HG03521 (cell line): Measurements from ENCODE around the gene SGF29.
"Not testable (repeated sequence)": the region's sequence is repeated elsewhere in the genome, so short reads cannot be mapped to it uniquely, and the experiment has no call there.

Experiments
- ATAC-seq: cut with Tn5 transposase; IDR thresholded peaks from one replicate; pipeline ENCODE4 v1.9.1; 2021; ENCODE audit warnings: mild to moderate bottlenecking, moderate library complexity; ENCODE audit not compliant: unreplicated experiment

Gene SGF29

GRCh38 chr16:28609631-28610594 lies 56.2 kb downstream of the SGF29 start, which contains the start of gene SULT1A1:
SULT1A1 (minus strand) TSS chr16:28610044; CDS start chr16:28608855, 1,189 bp downstream.
- ATAC-seq, result no peak

GRCh38 chr16:28610595-28611191 lies 57.0 kb downstream of the SGF29 start:
- ATAC-seq, result no peak

GRCh38 chr16:28612359-28613280 lies 58.9 kb downstream of the SGF29 start:
- ATAC-seq, result not testable (repeated sequence)

GRCh38 chr16:28613912-28614311 lies 60.2 kb downstream of the SGF29 start:
- not testable (repeated sequence) for ATAC-seq

- not testable (repeated sequence) for ATAC-seq
These were observed 60.8 kb downstream of the SGF29 start for GRCh38 chr16:28614561-28614960.

GRCh38 chr16:28615486-28616223 lies 61.9 kb downstream of the SGF29 start:
- ATAC-seq, result not testable (repeated sequence)

GRCh38 chr16:28616224-28616577 lies 62.5 kb downstream of the SGF29 start:
- ATAC-seq, result not testable (repeated sequence)

- no peak for ATAC-seq
These were observed 62.9 kb downstream of the SGF29 start for GRCh38 chr16:28616636-28617035.

- no peak for ATAC-seq
These were observed 64.2 kb downstream of the SGF29 start for GRCh38 chr16:28617874-28618273.

GRCh38 chr16:28620316-28620715 lies 66.6 kb downstream of the SGF29 start:
- ATAC-seq, result not testable (repeated sequence)

GRCh38 chr16:28621481-28622155 lies 67.9 kb downstream of the SGF29 start:
- ATAC-seq, result no peak

GRCh38 chr16:28622532-28623171 lies 68.9 kb downstream of the SGF29 start:
- ATAC-seq, result not testable (repeated sequence)

- ATAC-seq, result no peak
These were observed 69.5 kb downstream of the SGF29 start for GRCh38 chr16:28623172-28623711.

GRCh38 chr16:28630905-28631304 lies 77.2 kb downstream of the SGF29 start:
- ATAC-seq, result not testable (repeated sequence)

- not testable (repeated sequence) for ATAC-seq
These were observed 82.5 kb downstream of the SGF29 start for GRCh38 chr16:28636093-28636823.

GRCh38 chr16:28637765-28638164 lies 84.0 kb downstream of the SGF29 start, which contains the start of gene NPIPB8:
NPIPB8 (plus strand) TSS chr16:28638065; CDS start chr16:28638361, 296 bp downstream.
- not testable (repeated sequence) for ATAC-seq

- ATAC-seq, result not testable (repeated sequence)
These were observed 84.6 kb downstream of the SGF29 start for GRCh38 chr16:28638359-28638758.

- ATAC-seq, result not testable (repeated sequence)
These were observed 86.2 kb downstream of the SGF29 start for GRCh38 chr16:28639959-28640358.
